ENCODE data around the gene GABRG3. TPM values are rescaled to one million over a fixed set of nuclear protein-coding genes. Genes with fewer than 3 reads are reported as not detected.

The GABRG3 gene
- total and polyA plus RNA-seq, 10 of the 15 experiments (the other 5 are each of a cell fraction or from before 2014, with no cell fraction given) = 0.15 TPM; not detected in 9

- H4K20me1 ChIP-seq (ENCODE audit: control insufficient read depth, insufficient read depth) = no peaks in the 10 kb centered on the region
- H3K27ac ChIP-seq (ENCODE audit: control insufficient read depth, insufficient read depth) = no peak overlapping the region
- ATAC-seq (no peak), DNase-seq (ENCODE audit: low read depth, low spot score) (no peak), FAIRE-seq (no peak)
- no peak overlapping the region for H3K4me2 ChIP-seq (ENCODE audit: control insufficient read depth, insufficient read depth)
- ChIA-PET POLR2A (no interaction called here), SMC1A (ENCODE audit: uncharacterized antibody, unreplicated experiment) (no interaction called here), RAD21 (ENCODE audit: unreplicated experiment) (no interaction called here), CTCF (no interaction called here)
- no peaks in the 10 kb centered on the region for H3K79me2 ChIP-seq (ENCODE audit: control insufficient read depth, insufficient read depth, low read length)
- intact Hi-C loops (cut with micrococcal nuclease; ENCODE audit: unreplicated experiment) = no loop called here
- no peaks in the 10 kb centered on the region for H3K4me1 ChIP-seq (ENCODE audit: control insufficient read depth, insufficient read depth, low read length)
- no peak overlapping the region for H2AFZ ChIP-seq (ENCODE audit: control insufficient read depth, low read depth, low read length)
- in situ Hi-C loops (cut with MboI) = no loop called here
- H3K36me3 ChIP-seq (ENCODE audit: control insufficient read depth in 2 of 2, insufficient read depth in 2 of 2, low read length in 1 of 2) = no peaks in the 10 kb centered on the region
- no peak overlapping the region for H3K4me3 ChIP-seq
- H3K9ac ChIP-seq (ENCODE audit: control insufficient read depth, insufficient read depth, low read length) = no peak overlapping the region
- TF ChIP-seq YBX1 (IDR thresholded peaks at IDR 0.05) = no peak
- BruUV-seq (replicated peaks) = no TSS peak
- H3K27me3 ChIP-seq (replicated peaks in 1 of 2; ENCODE audit: control insufficient read depth in 2 of 2, insufficient read depth in 2 of 2, low read length in 1 of 2) = no peaks in the 10 kb centered on the region
- 25% methylated on average over 2 of the region's 2 CpGs for WGBS (ENCODE audit: insufficient coverage, insufficient replicate concordance, low lambda C conversion rate, missing lambda C conversion rate)
- no peaks in the 10 kb centered on the region; the same call in 2 of the 3 replicates for H3K9me3 ChIP-seq (replicated peaks; ENCODE audit: control insufficient read depth, insufficient read depth, low read length)
Observed at GRCh38 chr15:27175472-27176153, 204.6 kb downstream of the GABRG3 start.

DNA sequence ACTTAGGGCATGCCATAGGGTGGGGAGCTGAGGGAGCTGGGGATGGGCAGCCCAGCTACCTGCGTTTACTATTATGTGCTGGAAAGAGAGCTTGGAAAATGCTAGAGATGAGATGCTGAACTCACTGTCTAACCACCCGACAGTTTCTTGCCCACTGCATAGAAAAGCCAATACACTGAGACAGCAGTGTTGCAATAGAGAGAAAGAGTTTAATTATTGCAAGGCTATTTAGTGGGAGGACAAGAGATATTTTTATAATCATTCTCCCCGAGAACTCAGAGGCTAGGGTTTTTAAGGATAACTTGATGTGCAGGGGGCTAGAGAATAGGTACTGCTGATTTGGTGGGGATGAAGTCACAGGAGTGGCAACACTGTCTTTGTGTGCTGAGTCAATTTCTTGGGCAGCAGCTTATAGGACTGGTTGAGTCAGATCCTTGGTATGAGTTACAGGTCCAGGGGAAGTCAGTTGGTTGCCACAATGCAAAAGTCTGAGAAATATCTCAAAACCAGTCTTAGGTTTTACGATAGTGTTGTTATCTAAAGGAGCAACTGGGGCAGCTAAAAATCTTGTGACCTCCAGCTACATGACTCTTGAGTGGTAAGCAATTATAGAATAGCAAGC is 205.9 kb downstream of the GABRG3 start:
- Histone ChIP-seq H3K27ac (ENCODE audit: control insufficient read depth, insufficient read depth) (no peak overlapping the region), H3K9me3 (replicated peaks; ENCODE audit: control insufficient read depth, insufficient read depth, low read length) (no peaks in the 10 kb centered on the region; the same call in 2 of the 3 replicates), H2AFZ (ENCODE audit: control insufficient read depth, low read depth, low read length) (no peak overlapping the region), H4K20me1 (ENCODE audit: control insufficient read depth, insufficient read depth) (no peaks in the 10 kb centered on the region), H3K4me1 (ENCODE audit: control insufficient read depth, insufficient read depth, low read length) (no peaks in the 10 kb centered on the region), H3K36me3 (ENCODE audit: control insufficient read depth in 2 of 2, insufficient read depth in 2 of 2, low read length in 1 of 2) (no peaks in the 10 kb centered on the region), H3K27me3 (replicated peaks in 1 of 2; ENCODE audit: control insufficient read depth in 2 of 2, insufficient read depth in 2 of 2, low read length in 1 of 2) (no peaks in the 10 kb centered on the region), H3K4me2 (ENCODE audit: control insufficient read depth, insufficient read depth) (no peak overlapping the region), H3K79me2 (ENCODE audit: control insufficient read depth, insufficient read depth, low read length) (no peaks in the 10 kb centered on the region), H3K9ac (ENCODE audit: control insufficient read depth, insufficient read depth, low read length) (no peak overlapping the region), H3K4me3 (no peak overlapping the region)
- SMC1A ChIA-PET (ENCODE audit: uncharacterized antibody, unreplicated experiment) = no interaction called here
- BruUV-seq (replicated peaks) = no TSS peak
- intact Hi-C loops (cut with micrococcal nuclease; ENCODE audit: unreplicated experiment) = no loop called here
- RAD21 ChIA-PET (ENCODE audit: unreplicated experiment) = no interaction called here
- in situ Hi-C loops (cut with MboI) = no loop called here
- FAIRE-seq (no peak), ATAC-seq (no peak), DNase-seq (ENCODE audit: low read depth, low spot score) (no peak)
- TF ChIP-seq SREBF2 (IDR thresholded peaks at IDR 0.05; ENCODE audit: low read length) = no peak
- TF ChIP-seq NRF1 (conservative IDR thresholded peaks at IDR 0.05; ENCODE audit: low read depth, low read length) = no peak
- no peak for TF ChIP-seq CBFB (IDR thresholded peaks at IDR 0.05; ENCODE audit: low read depth)
- TF ChIP-seq BHLHE40 (IDR thresholded peaks at IDR 0.05; ENCODE audit: borderline replicate concordance in 1 of 2, low read depth in 2 of 2, low read length in 1 of 2) = no peak
- TF ChIP-seq MYC (IDR thresholded peaks at IDR 0.05; ENCODE audit: insufficient read depth, insufficient read length, insufficient replicate concordance, low read length, severe bottlenecking) = no peak
- TF ChIP-seq NFXL1 (IDR thresholded peaks at IDR 0.05; ENCODE audit: borderline replicate concordance) = no peak
- TF ChIP-seq, protein P1, sequence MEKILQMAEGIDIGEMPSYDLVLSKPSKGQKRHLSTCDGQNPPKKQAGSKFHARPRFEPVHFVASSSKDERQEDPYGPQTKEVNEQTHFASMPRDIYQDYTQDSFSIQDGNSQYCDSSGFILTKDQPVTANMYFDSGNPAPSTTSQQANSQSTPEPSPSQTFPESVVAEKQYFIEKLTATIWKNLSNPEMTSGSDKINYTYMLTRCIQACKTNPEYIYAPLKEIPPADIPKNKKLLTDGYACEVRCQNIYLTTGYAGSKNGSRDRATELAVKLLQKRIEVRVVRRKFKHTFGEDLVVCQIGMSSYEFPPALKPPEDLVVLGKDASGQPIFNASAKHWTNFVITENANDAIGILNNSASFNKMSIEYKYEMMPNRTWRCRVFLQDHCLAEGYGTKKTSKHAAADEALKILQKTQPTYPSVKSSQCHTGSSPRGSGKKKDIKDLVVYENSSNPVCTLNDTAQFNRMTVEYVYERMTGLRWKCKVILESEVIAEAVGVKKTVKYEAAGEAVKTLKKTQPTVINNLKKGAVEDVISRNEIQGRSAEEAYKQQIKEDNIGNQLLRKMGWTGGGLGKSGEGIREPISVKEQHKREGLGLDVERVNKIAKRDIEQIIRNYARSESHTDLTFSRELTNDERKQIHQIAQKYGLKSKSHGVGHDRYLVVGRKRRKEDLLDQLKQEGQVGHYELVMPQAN (conservative IDR thresholded peaks at IDR 0.05) = no peak
- TF ChIP-seq PAX8 (IDR thresholded peaks at IDR 0.05) = no peak
- no peak for TF ChIP-seq CEBPB (IDR thresholded peaks at IDR 0.05; ENCODE audit: borderline replicate concordance in 1 of 2, low read depth in 2 of 2, low read length in 2 of 2)
- CTCF ChIA-PET = no interaction called here
- POLR2A ChIA-PET = no interaction called here
- WGBS (ENCODE audit: insufficient coverage, insufficient replicate concordance, low lambda C conversion rate, missing lambda C conversion rate) = 3% methylated on average over 4 of the region's 4 CpGs
